NCI-H187 (cell line): Measurements from ENCODE around the gene DNMT3L.
"Not testable (repeated sequence)": the region's sequence is repeated elsewhere in the genome, so short reads cannot be mapped to it uniquely, and the experiment has no call there.

ENCODE experiments used
- DNase-seq, 2 experiments: peaks; one replicate each; lab custom pipeline; 2025; lab: John Stamatoyannopoulos, UW

Gene DNMT3L

DNA sequence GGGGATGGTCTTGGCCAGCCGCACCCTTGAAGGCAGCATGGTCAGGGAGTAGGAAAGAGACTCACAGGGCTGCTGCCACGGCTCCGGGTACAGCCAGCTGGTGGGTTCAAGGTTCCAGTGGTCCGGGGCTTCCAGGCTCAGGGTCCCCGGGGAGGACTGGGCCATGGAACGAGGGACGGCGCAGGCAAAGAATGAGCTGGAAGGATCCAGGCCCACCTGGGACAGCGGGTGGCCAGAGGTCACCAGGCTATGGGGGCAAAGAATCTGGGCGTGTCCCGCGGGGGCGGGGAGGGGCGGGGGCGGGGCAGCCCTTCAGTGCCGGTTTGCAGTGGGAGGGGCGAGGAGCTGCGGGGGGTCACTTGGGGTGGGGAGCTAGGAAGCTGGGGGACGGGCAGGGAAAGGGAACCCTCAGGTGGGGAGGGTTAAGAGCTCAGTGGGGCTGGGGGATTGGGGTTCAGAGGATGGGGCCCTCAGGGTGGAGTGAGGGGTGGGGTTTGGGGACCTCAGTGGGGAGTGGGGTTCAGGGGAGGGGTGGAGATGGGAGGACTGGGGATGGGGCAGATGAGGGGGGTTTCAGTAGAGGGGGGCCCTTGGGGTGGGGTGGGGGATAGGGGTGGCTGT lies at the start of gene DNMT3L:
TSS of gene DNMT3L (minus strand) at position 223 of the 621 bp plus-strand sequence. CDS start 638 bp downstream, outside the sequence.
- no peak for DNase-seq

DNA sequence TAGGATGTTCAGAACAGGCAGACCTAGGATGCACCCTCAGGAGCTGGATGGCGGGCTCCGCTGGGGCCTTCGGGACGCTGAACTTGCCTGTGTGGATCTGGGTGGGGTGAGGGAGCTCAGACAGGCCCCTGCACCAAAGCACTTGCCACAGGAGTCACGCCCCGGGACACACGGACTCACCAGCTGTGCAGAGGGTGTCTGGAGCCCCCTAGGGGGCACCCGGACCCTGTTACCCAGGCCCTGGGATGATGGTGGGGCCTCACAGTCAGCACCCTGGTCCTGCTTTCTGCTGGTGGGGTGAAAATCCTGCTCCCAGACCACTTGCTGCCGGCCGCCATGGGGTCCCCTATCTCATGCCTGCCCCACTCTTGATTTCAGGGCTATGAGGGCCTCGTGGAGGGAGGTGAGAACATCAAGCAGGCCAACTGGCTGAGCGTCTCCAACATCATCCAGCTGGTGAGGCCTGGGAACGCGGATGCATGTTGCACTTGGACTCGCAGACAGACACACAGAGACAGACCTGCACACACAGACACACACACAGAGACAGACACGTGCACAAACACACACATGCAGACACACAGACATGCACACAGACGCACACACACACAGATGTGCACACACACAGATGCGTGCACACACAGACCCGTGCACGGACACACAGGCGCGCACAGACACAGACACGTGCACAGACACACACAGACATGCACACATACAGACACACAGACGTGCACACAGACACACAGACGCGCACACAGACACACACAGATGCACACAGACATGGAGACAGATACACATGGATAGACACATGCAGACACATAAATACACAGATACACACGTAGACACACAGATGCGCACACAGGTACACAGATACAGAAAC lies 49.2 kb upstream of the DNMT3L start:
- no peak for DNase-seq

DNA sequence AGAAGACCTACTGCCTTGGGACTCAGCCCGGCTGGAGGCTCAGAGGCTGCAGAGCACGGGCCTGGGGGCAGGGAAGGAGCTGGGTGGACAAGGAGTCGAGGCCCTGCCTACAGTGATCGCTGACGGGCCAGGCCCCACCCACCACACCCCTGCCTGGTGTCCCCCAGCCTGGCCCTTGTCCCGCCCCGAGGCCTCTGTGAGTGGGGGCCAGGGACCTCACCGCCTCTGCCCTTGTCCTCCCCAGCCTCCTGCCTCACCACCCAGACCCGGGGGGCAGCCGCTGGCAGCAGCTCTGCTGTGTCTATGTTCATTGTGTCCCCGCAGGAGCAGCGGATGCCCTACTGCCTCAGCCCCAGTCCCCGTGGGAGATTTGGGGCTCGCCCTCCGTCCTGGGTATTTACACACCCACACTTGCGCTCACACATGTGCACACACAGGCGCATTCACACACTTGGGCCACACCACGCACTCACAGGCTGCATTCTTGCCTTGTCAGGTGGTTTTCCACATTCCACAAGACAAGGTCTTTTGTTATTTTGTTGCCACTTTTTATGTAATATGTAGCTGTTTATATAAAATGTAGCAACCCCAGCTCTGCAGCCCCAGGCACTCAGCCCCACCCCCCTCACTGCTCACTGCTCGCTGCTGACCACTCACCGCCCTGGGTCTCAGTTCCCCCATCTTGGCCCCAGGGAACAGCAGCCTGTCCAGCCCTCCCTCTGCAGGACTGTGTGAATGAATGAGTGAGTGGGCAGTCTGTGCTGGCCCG lies 45.4 kb upstream of the DNMT3L start:
- DNase-seq = no peak

DNA sequence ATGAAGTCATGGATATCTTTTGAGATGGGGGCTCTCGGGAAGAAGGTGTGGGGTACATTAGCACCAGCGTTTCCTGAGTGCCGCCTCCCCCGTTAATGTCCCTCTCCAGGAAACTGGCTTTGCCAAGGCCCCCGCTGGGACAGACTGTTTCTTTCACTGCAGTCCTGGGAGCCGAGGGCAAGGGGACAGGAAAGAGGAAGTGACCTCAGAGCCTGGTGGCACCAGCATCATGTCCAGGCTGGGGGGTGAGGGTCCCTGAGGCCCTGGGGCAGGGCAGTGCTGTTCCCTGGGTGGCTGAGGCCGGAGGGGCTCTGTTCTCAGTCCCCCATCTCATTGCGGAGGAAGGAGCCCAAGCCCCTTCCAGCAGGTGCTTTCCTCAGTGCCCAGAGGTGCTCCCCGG lies 44.0 kb upstream of the DNMT3L start:
- DNase-seq = no peak

DNA sequence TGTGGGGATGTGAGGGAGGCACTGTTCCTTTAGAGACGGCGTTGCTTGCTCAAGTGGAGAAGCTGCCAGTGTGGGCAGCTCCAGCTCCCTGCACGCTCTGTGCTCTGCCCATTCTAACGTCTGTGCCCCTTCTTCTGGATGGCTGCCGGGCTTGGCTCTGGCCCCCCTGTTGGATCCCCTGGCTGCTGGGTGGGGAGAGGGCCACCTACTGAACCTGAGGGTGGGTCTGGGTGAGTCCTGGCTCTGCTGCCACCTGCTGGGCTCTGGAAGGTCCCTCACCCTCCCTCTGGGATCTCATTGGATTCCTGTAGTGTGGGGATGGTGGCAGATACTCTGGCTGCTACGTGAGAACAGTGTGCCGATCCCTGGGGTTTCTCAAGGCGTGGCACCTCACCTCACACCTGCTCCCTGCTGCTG lies 43.2 kb upstream of the DNMT3L start:
- DNase-seq = no peak

DNA sequence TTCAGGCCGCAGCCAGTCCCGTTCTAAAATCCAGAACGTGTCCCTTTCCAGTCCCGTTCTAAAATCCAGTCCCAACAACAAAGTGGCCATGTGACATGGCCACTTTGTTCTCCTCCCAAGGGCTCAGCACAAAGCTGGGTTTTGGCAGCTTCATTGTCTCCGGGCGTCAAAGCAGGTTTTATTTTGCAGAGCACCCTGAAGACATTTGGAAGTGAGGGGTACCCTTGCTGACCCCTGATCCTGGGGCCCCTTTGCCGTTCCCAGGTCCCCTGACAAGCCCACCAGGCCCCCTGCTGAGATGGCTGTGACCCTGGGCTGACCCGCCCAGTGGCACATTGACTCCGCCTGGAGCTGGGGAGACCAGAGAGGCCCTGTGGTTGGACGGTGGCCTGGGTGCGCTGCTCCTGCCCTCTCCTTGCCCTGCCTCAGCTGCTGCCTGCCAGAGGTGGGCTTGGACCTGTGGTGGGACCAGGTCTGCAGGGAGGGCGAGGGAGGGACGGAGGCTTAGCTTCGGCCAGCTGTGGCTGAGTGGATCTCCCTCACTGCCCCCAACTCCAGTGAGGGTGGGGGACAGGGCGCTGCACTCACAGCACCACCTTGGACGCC lies 42.4 kb upstream of the DNMT3L start:
- no peak for DNase-seq

DNA sequence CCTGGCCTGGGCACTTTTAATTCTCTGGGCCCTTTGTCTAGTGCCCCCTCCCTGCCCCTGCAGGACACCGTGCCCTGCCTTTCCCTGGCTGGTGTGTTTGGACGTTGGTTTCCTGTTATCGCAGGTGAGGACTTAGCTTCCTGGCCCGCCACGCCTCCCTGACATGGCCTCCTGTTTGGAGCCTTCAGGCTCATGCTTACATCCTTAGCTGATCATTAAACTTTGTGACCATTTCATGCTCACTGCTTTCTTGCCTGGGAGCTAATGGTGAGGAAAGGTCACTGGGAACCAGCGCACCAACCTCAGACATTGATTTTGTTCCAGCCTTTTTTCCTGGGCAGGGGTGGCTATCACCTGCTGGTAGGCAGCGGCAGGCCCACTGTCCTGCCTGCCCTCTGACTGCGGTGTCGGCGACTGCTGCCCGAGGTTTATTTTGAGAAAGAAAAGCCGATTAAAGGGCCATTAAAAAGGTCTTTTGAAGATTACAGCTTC lies 41.8 kb upstream of the DNMT3L start:
- no peak for DNase-seq

DNA sequence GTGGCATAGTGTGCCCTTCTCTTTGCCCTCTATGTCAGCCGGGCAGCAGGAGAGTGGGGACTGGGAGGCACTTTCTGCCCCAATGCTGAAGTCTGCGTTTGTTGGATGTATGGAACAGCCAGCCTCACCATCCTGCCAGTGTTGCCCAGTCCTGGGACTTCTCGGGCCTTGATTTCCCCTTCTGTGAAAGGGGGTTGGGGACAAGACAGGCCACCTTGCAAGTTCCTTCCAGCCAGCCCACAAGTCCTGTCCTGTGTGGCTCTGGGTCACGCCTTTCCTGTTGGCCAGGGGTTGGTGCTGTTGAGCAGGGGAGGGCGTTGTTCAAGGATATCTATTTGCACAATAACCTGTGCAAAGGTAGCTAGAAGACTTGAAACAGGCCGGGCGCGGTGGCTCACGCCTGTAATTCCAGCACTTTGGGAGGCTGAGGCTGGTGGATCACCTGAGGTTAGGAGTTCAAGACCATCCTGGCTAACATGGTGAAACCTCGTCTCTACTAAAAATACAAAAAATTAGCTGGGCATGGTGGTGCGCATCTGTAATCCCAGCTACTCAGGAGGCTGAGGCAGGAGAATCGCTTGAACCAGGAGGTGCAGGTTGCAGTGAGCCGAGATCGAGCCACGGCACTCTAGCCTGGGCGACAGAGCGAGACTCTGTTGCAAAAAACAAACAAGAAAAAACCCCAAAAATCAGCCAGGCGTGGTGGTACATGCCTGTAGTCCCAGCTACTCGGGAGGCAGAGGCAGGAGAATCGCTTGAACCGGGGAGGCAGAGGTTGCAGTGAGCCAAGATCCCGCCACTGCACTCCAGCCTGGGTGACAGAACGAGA lies 41.1 kb upstream of the DNMT3L start:
- DNase-seq = not testable (repeated sequence)

DNA sequence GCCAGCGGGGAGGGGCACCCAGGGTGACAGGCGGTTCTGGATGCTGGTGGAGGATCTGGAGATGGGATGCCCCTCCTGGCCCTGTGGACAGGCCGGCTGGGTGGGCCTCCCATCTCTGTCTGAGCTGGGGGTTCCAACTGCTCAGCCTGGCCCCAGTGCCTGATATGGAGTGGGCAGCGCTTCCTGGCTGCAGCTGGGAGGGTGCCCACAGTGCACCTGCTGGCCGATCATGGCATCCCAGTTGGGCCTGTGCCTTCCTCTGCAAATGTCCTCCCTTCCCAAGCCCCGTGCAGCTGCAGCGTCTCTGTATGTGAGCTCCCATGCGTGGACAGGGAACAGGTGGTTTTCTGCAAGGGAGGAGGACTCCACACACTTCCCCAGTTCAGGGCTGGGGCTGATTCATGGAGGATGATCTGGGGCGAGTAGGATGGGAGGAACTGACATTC lies 40.3 kb upstream of the DNMT3L start:
- no peak for DNase-seq

DNA sequence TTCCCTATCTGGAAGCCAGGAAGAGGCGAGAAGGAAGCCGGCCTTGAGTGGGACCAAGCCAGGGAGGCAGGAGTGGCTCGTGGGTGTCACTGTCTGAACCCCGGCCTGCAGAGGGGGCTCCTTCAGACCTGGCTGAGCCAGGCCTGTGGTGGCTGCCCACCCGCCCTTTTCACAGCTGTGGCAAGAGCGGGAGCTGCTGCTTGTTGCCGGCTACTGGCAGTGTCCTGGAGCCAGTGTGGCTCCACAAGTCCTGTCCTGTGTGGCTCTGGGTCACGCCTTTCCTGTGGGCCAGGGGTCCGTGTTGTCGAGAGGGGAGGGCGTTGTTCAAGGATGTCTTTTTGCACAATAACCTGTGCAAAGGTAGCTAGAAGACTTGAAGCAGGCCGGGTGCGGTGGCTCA lies 39.4 kb upstream of the DNMT3L start:
- DNase-seq = no peak

DNA sequence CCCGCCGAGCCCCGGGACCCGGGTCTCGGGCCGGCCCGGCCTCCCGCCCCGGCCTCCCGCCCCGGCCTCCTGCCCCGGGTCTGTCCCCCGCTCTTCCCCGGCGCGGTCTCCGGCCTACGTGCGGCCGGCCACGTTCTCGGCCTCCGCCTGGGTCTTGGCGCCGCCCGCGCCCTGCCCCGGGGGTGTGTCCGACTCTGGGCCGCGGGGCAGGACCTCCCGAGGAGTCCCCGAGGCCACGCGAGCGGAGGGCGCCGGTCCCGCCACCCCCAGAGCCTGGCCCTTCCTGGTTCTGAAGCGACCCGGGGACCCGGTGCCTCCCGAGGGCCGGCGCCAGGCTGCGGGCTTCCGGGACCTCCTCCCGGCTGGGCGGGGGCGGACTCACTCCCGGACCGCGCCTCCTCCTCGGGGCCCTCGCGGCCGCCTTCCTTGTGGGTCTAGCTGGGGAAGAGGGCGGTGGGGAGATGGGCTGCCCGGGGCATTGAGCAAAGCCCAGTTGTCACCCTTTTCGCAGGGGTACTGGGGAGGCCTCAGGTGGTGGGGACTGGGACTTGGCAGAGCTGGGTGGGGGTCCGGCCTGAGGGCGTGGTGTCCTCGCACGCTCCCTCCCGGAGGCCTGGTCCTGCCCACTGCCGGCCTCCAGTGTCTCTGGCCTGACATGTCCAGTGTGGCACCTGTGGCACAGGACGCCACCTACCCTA lies 38.7 kb upstream of the DNMT3L start:
- no peak for DNase-seq

DNA sequence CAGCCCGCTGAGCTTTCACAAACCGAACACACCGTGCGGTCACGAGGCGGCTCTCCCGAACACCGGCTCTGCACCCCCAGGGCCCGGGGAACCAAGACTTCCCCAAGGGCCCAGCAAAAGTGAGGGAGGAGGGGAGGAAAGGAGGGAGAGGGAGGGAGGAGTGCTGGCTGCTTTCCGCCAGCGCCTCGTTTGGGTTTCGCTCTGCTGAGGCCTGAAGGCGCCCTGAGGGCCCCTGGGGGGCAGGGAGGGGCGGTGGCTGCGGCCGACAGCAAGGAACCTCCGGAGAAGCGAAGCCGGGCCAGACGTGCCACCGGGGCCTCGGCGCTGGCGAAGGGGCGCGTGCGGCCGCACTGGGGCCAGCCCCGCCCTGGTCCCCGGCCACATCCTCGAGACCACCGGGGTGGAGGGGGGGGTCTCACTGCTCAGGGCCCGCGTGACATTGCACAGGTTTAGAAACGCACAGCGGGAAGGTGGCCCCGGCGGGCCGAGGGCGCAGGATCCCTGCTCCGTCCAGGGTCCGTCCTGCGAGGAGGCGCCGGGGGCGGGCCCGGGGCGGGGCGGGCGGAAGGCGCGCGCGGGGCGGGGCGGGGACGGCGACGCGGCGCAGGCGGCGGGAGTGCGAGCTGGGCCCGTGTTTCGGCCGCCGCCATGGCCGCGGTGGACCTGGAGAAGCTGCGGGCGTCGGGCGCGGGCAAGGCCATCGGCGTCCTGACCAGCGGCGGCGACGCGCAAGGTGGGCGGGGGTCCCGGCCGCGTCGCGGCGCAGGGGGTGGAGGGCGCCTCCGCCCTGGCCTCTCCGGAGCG lies 38.0 kb upstream of the DNMT3L start, which contains the start of gene PFKL:
TSS of gene PFKL (plus strand) at position 596 of the 804 bp plus-strand sequence. CDS start at position 649, 53 bp downstream.
- DNase-seq = no peak

DNA sequence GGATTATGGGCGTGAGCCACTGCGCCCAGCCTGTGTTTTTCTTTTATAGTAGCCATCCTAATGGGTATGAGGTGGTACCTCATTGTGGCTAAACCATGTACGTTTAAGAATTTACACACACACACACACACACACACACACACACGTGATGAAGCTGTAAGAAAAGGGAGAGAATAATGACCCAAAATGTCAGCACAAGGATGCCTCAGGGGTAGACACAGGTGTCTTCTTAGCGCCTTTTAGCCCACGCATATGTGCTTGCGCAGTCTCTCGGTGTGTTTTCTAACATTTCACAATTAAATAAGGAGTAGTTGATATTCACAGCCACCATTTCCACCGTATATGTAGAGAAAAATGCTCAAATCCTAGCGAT lies 37.4 kb upstream of the DNMT3L start:
- no peak for DNase-seq

DNA sequence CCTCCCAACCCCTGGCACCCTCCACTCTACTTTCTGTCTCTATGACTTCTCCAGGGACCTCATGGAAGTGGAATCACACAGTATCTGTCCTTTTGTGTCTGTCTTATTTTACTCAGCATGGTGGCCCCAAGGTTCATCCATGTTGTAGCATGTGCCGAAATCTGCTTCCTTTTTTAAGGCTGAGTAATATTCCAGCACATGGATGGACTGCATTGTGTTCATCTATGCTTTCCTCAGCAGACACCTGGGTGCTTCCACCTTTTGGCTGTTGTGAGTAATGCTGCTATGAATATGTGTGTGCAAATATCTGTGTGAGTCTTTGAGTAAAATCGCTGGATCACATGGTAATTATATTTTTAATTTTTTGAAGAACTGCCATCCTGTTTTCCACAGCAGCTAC lies 36.6 kb upstream of the DNMT3L start:
- no peak for DNase-seq

DNA sequence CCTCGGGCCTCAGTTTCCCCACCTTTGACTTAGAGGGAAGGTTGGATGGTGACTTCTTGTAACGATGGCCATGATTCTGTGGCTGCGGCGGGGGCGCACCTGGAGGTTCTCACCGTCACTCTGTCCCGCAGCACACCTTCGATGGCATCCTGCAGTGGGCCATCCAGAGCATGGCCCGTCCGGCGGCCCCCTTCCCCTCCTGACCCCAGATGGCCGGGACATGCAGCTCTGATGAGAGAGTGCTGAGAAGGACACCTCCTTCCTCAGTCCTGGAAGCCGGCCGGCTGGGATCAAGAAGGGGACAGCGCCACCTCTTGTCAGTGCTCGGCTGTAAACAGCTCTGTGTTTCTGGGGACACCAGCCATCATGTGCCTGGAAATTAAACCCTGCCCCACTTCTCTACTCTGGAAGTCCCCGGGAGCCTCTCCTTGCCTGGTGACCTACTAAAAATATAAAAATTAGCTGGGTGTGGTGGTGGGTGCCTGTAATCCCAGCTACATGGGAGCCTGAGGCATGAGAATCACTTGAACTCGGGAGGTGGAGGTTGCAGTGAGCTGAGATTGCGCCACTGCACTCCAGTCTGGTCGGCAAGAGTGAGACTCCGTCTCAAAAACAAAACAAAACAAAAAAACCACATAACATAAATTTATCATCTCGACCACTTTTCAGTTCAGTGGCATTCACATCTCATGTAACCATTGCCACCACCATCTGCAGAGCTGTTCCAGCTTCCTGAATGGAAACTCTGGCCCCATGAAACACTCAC lies 36.0 kb upstream of the DNMT3L start:
- peak; percentile 36 to 74 for DNase-seq

DNA sequence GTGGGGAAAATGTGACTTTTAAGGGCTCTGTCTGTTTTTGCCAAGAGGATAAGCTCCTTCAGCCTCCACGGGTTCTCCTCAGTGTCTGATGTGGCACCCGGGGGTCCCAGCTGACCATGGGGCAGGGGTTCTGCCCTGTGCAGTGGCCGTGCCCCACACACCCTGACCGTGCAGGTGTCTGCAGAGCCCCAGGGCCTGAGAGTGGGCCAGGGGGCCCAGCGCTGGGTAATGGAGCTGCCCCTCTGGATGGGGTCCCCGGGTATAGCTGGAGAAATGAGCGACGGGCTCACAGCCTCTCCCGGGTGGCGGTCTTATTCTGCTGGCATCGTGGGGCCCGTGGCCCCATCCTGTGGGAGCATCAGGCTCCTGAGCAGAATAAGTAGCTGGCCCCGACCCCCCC lies 35.2 kb upstream of the DNMT3L start:
- no peak for DNase-seq

DNA sequence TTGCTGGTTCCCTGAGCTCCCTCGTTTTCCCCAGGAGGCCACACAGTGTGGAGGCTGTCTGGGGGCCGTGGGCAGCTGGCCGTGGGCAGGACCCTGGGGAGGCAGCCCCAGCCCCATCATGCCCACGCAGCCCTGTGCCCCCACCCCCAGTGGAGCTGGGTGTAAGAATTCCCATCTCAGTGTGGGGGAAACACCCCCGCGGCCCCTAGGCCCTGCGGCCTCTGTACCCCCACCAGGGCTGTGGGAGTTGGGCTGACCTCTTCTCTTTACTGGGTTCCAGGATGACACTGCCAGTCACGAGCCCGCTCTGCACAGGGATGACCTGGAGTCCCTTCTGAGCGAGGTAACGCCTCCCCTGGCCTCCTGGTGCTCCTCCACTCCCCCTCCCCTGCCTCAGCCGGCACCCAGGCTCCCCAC lies 34.4 kb upstream of the DNMT3L start:
- no peak for DNase-seq

DNA sequence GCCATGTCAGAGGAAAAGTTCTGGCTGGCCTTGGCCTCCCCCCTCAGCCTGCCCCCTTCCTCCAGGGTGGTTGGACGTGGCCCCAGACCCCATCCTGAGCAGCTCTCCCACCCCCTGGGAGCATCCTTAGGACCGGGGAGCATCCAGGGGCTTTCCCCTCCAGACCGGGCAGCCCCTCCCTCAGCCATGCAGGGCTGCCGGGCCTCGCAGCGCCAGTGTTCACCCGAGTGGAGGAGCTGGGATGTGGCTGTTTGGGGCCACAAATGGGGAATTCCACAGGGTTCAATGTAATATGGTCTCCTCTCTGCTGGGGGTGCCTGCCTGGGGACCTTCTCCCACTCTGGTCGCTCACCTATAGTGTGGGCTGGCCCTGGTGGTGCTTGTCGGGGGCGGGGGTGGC lies 33.9 kb upstream of the DNMT3L start:
- no peak for DNase-seq

DNA sequence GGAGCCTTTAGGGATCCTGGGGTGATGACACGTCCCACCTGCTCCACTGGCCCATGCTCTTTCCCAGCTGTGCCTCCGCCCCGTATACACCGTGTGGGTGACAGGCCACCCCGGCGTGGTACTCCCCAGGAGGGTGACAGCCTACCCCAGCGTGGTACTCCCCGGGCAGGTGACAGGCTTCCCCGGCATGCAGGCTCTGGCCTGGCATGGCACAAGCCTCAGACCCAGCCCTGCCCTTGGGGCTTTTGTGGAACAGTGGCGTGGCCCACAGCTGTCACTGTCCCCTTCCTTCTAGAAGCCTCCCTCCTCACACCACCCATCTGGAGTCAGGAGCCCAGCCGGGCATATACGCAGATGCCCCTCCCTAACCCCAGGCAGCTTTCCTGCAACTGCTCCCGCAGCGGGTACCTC lies 33.5 kb upstream of the DNMT3L start:
- no peak for DNase-seq
